OCI-LY1 (cell line): ENCODE measurements around the gene USP24.

Experiments
- H2AFZ ChIP-seq: fragments of 200-600 bp; sonication (generic), shearing (Covaris generic); 2 replicates; pipeline ENCODE4 v1.6.0; 2014; ENCODE audit warnings: antibody characterized with exemption, mild to moderate bottlenecking, low read length
- H3F3A ChIP-seq: fragments of 200-600 bp; sonication (generic), shearing (Covaris generic); 2 replicates; pipeline ENCODE4 v1.6.0; 2014; ENCODE audit warnings: mild to moderate bottlenecking, antibody characterized with exemption, low read length, moderate library complexity; ENCODE audit not compliant: insufficient read depth
- H3K27ac ChIP-seq: fragments of 200-600 bp; sonication (generic); 2 replicates; pipeline ENCODE4 v1.5.1; 2014; ENCODE audit warnings: low read length, mixed run types, mild to moderate bottlenecking, low read depth; ENCODE audit not compliant: poor library complexity, severe bottlenecking
- H3K27me3 ChIP-seq: fragments of 200-600 bp; sonication (generic); 2 replicates; pipeline ENCODE4 v1.6.0; 2014; ENCODE audit warnings: antibody characterized with exemption, mild to moderate bottlenecking, low read length, moderate library complexity; ENCODE audit not compliant: insufficient read depth
- H3K36me3 ChIP-seq: fragments of 200-600 bp; sonication (generic); 2 replicates; pipeline ENCODE4 v1.6.1; 2014; ENCODE audit warnings: mild to moderate bottlenecking, antibody characterized with exemption, low read length, moderate library complexity, mixed read lengths; ENCODE audit not compliant: insufficient read depth
- H3K4me1 ChIP-seq: fragments of 200-600 bp; sonication (generic); 2 replicates; pipeline ENCODE4 v1.5.1; 2014; ENCODE audit warnings: mild to moderate bottlenecking, low read length, moderate library complexity; ENCODE audit not compliant: insufficient read depth, severe bottlenecking
- H3K4me2 ChIP-seq: fragments of 200-600 bp; sonication (generic), shearing (Covaris generic); 2 replicates; pipeline ENCODE4 v1.6.1; 2014; ENCODE audit warnings: low read length
- H3K4me3 ChIP-seq: fragments of 200-600 bp; sonication (generic); 2 replicates; pipeline ENCODE4 v1.5.1; 2014; ENCODE audit warnings: low read length, low read depth, mild to moderate bottlenecking, mixed read lengths; ENCODE audit not compliant: poor library complexity, severe bottlenecking
- H3K79me2 ChIP-seq: fragments of 200-600 bp; shearing (Covaris generic); 2 replicates; pipeline ENCODE4 v1.6.1; 2016; ENCODE audit warnings: mixed run types, low read length, mixed read lengths; ENCODE audit not compliant: insufficient read depth
- H3K9ac ChIP-seq: fragments of 200-600 bp; sonication (generic), shearing (Covaris generic); 2 replicates; pipeline ENCODE4 v1.6.1; 2014; ENCODE audit warnings: mild to moderate bottlenecking, low read length, mixed read lengths
- H3K9me2 ChIP-seq: fragments of 200-600 bp; sonication (generic), shearing (Covaris generic); 2 replicates; pipeline ENCODE4 v1.6.1; 2014; ENCODE audit warnings: low read depth, mild to moderate bottlenecking, low read length, mixed read lengths
- H3K9me3 ChIP-seq: fragments of 200-600 bp; shearing (Covaris generic); 2 replicates; pipeline ENCODE4 v1.6.1; 2014; ENCODE audit warnings: low read length, mixed read lengths
- H4K20me1 ChIP-seq: fragments of 200-600 bp; sonication (generic), shearing (Covaris generic); 2 replicates; pipeline ENCODE4 v1.6.0; 2016; ENCODE audit warnings: mild to moderate bottlenecking, low read length; ENCODE audit not compliant: insufficient read depth
- CTCF ChIP-seq: fragments of 200-600 bp; sonication (generic), shearing (Covaris generic); IDR thresholded peaks from 2 replicates; pipeline ENCODE4 v1.5.1; 2017; ENCODE audit warnings: mild to moderate bottlenecking, antibody characterized with exemption, low read length, moderate library complexity, mixed read lengths
- EZH2 ChIP-seq: fragments of 200-600 bp; sonication (generic), shearing (Covaris generic); IDR thresholded peaks from 2 replicates; pipeline ENCODE4 v1.8.0; 2017; ENCODE audit warnings: borderline replicate concordance, mixed run types, mild to moderate bottlenecking, antibody characterized with exemption, low read length, moderate library complexity, mixed read lengths

The USP24 gene

GRCh38 chr1:55150880-55151588 lies 64.1 kb downstream of the USP24 start:
- TF ChIP-seq EZH2 (no peak), CTCF (no peak)
- Histone ChIP-seq H3K4me1 (peaks cover 10% of the 10 kb centered on the region), H3K9me3 (no peaks in the 10 kb centered on the region), H3K4me3 (no peak overlapping the region), H2AFZ (no peak overlapping the region), H3K9me2 (no peaks in the 10 kb centered on the region), H3K79me2 (no peaks in the 10 kb centered on the region), H3K9ac (no peak overlapping the region), H3K27me3 (no peaks in the 10 kb centered on the region), H3K36me3 (peaks cover 64% of the 10 kb centered on the region), H4K20me1 (no peaks in the 10 kb centered on the region), H3F3A (no peaks in the 10 kb centered on the region), H3K27ac (peak overlapping the region; percentile 31), H3K4me2 (no peak overlapping the region)

GRCh38 chr1:55148676-55149075 lies 66.5 kb downstream of the USP24 start:
- Histone ChIP-seq H3K9me2 (no peaks in the 10 kb centered on the region), H3K9ac (no peak overlapping the region), H3K79me2 (no peaks in the 10 kb centered on the region), H4K20me1 (no peaks in the 10 kb centered on the region), H3K4me2 (no peak overlapping the region), H3K4me1 (peaks cover 10% of the 10 kb centered on the region), H3K36me3 (peaks cover 62% of the 10 kb centered on the region), H3K4me3 (no peak overlapping the region), H3F3A (no peaks in the 10 kb centered on the region), H2AFZ (no peak overlapping the region), H3K27me3 (no peaks in the 10 kb centered on the region), H3K9me3 (no peaks in the 10 kb centered on the region), H3K27ac (no peak overlapping the region)
- TF ChIP-seq EZH2 (no peak), CTCF (no peak)

- Histone ChIP-seq H3K27ac (no peak overlapping the region), H3F3A (no peaks in the 10 kb centered on the region), H3K9me2 (no peaks in the 10 kb centered on the region), H3K4me2 (no peak overlapping the region), H3K9me3 (no peaks in the 10 kb centered on the region), H3K27me3 (no peaks in the 10 kb centered on the region), H3K9ac (no peak overlapping the region), H3K4me1 (peaks cover 10% of the 10 kb centered on the region), H2AFZ (no peak overlapping the region), H3K36me3 (peaks cover 60% of the 10 kb centered on the region), H3K79me2 (no peaks in the 10 kb centered on the region), H3K4me3 (no peak overlapping the region), H4K20me1 (no peaks in the 10 kb centered on the region)
- TF ChIP-seq CTCF = no peak
- no peak for TF ChIP-seq EZH2
Measured at GRCh38 chr1:55147524-55147923, 67.6 kb downstream of the USP24 start.
